Muscle layer of colon (tissue), 2 donors: ENCODE measurements around the gene BCKDHA.
"Not testable (repeated sequence)": the region's sequence is repeated elsewhere in the genome, so short reads cannot be mapped to it uniquely, and the experiment has no call there.

Experiments used
- H3K27ac ChIP-seq: one replicate; pipeline ENCODE4 v1.7.0; 2013; ENCODE audit warnings: low read depth, mild to moderate bottlenecking, low read length, moderate library complexity
- H3K27me3 ChIP-seq, 2 donors: one replicate each; pipeline ENCODE4 v1.7.0; 2013; ENCODE audit warnings: low read length in 2 of 2, mild to moderate bottlenecking in 2 of 2; ENCODE audit not compliant: insufficient read depth in 2 of 2, control insufficient read depth in 1 of 2
- H3K36me3 ChIP-seq: one replicate; pipeline ENCODE4 v1.7.0; 2013; ENCODE audit warnings: mild to moderate bottlenecking, low read length; ENCODE audit not compliant: insufficient read depth
- H3K4me1 ChIP-seq: one replicate; pipeline ENCODE4 v1.7.0; 2013; ENCODE audit warnings: mild to moderate bottlenecking, low read length; ENCODE audit not compliant: insufficient read depth
- H3K4me3 ChIP-seq, 2 donors: one replicate each; pipeline ENCODE4 v1.7.0; 2013; ENCODE audit warnings: low read length in 2 of 2, low read depth in 1 of 2, mild to moderate bottlenecking in 1 of 2, moderate library complexity in 1 of 2
- H3K9ac ChIP-seq: one replicate; pipeline ENCODE4 v1.7.0; 2013; ENCODE audit warnings: low read length
- H3K9me3 ChIP-seq: one replicate; pipeline ENCODE4 v1.7.0; 2013; ENCODE audit warnings: mild to moderate bottlenecking, low read length
- donor health status: abdominal sarcoma.
- donor health status: Adenocarcinoma of cecum.

BCKDHA gene

GRCh38 chr19:41430922-41431321, 33.3 kb downstream of the BCKDHA start:
- peaks cover 32% of the 10 kb centered on the region for H3K36me3 ChIP-seq
- H3K9ac ChIP-seq = no peak overlapping the region
- peaks cover 19% of the 10 kb centered on the region for H3K4me1 ChIP-seq
- no peak overlapping the region for H3K27ac ChIP-seq
- no peak overlapping the region for H3K4me3 ChIP-seq
- no peaks in the 10 kb centered on the region for H3K9me3 ChIP-seq
- H3K27me3 ChIP-seq = no peaks in the 10 kb centered on the region

- no peak overlapping the region for H3K9ac ChIP-seq
- H3K9me3 ChIP-seq = no peaks in the 10 kb centered on the region
- H3K27me3 ChIP-seq = no peaks in the 10 kb centered on the region
- H3K4me3 ChIP-seq = no peak overlapping the region
- H3K4me1 ChIP-seq = peaks cover 15% of the 10 kb centered on the region
- peaks cover 35% of the 10 kb centered on the region for H3K36me3 ChIP-seq
- no peak overlapping the region for H3K27ac ChIP-seq
Measured at GRCh38 chr19:41431426-41432386, 34.1 kb downstream of the BCKDHA start.

DNA sequence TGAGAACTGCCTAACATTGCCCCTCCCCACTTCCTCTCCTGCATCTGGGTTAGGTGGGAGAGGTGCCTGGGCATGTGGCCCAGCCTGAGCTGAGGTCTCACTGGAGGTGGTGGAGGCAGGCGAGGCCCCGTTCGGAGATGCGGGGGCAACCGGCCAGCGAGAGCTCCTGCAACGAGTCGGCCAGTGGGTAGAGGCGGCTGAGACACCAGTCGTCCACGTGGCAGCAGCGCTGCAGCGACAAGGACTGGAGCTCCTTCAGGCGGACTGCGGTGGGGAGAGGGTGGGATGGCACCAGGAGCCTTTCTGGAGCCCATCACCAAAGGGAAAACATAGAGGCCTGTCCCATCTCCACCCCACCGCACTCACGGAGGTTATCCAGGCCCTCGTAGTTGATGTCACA, 35.6 kb downstream of the BCKDHA start:
- Histone ChIP-seq H3K4me1 (peaks cover 5% of the 10 kb centered on the region), H3K27me3 (no peaks in the 10 kb centered on the region), H3K4me3 (no peak overlapping the region), H3K9me3 (no peaks in the 10 kb centered on the region), H3K36me3 (peaks cover 35% of the 10 kb centered on the region), H3K27ac (no peak overlapping the region), H3K9ac (no peak overlapping the region)

DNA sequence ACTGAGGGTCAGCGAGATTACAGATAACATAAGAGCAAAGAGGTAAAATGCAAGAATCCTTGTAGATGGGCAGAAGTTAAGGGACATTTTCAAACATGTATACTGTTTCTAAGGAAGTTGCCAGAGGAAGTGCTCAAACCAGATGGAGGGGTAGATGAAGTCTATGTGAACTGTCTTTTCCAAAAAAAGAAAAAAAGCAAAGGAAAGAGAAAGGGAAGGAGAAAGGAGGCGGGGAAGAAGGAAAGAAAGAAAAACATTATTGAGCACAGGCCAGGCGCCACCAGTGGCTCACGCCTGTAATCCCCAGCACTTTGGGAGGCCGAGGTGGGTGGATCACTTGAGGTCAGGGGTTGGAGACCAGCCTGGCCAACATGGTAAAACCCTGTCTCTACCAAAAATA, 36.8 kb downstream of the BCKDHA start:
- Histone ChIP-seq H3K36me3 (peaks cover 35% of the 10 kb centered on the region), H3K4me3 (no peak overlapping the region), H3K4me1 (peaks cover 9% of the 10 kb centered on the region), H3K27ac (no peak overlapping the region), H3K27me3 (no peaks in the 10 kb centered on the region), H3K9me3 (no peaks in the 10 kb centered on the region), H3K9ac (no peak overlapping the region)

GRCh38 chr19:41435376-41435775, 37.8 kb downstream of the BCKDHA start:
- Histone ChIP-seq H3K36me3 (peaks cover 35% of the 10 kb centered on the region), H3K4me1 (peaks cover 13% of the 10 kb centered on the region)
- H3K9me3 ChIP-seq, H3K4me3 ChIP-seq, H3K27me3 ChIP-seq, H3K27ac ChIP-seq, H3K9ac ChIP-seq: not testable (repeated sequence)

DNA sequence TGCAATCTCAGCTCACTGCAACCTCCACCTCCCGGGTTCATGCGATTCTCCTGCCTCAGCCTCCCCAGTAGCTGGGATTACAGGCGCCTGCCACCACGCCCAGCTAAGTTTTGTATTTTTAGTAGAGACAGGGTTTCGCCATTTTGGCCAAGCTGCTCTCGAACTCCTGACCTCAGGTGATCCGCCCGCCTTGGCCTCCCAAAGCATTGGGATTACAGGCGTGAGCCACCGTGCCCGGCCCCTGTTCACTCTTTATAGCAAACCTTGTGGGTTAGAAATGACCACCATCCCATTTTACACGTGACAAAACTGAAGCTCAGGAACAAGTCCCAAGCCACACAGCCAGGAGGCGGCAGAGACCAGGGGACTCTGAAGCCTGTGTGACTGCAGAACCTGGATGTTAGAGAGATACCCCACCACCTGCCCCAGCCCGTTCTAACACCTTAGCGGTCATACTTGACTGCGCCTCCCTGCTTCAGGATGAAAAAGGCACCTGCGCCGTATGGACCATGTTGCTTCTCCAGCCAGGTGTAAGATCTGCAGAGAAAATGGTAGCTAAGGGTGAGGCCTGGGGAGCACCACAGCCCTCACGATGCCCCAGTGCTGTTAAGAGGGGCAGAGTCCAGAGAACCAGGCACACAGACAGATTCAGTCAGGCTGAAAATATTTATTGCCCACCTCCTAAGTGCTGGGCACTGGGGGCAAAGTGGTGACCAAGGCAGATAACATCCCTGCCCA, 38.5 kb downstream of the BCKDHA start:
- H3K36me3 ChIP-seq = peaks cover 28% of the 10 kb centered on the region
- no peaks in the 10 kb centered on the region for H3K9me3 ChIP-seq
- no peaks in the 10 kb centered on the region for H3K27me3 ChIP-seq
- no peak overlapping the region for H3K4me3 ChIP-seq
- H3K9ac ChIP-seq = no peak overlapping the region
- H3K4me1 ChIP-seq = peaks cover 13% of the 10 kb centered on the region
- no peak overlapping the region for H3K27ac ChIP-seq

GRCh38 chr19:41436674-41436951, 39.0 kb downstream of the BCKDHA start:
- Histone ChIP-seq H3K36me3 (peaks cover 23% of the 10 kb centered on the region), H3K27ac (no peak overlapping the region)

DNA sequence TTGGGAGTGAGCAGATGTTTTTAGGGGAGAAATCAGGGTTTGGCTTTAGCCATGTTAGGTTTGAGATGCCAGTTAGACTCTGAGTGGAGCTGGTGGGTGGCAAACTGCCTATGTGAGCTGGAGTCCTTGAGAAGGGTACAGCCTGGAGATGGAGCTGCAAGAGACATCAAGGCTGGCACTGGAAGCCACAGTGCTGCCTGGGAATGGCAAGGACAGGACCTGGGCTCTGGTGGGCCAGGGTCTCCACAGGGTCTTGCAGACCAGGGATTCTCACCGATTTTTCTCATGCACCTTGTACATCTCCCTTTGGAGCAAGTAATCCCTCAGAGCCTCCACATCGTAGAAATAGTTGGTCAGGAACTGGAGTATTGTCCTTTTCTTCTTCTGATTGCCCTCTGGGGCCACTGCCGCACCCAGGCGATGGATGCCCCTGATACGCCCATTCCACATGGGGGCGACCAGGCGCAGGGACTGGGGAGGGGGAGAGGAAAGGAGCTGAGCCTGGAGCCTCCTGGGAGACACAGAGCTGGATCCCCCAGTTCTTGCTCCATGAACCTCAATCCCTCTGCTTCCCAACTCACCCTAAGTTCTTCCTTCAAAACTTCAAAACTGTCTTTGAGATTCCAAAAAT, 40.4 kb downstream of the BCKDHA start:
- no peak overlapping the region for H3K9ac ChIP-seq
- H3K4me3 ChIP-seq = no peak overlapping the region
- H3K27ac ChIP-seq = no peak overlapping the region
- peaks cover 9% of the 10 kb centered on the region for H3K36me3 ChIP-seq
- peaks cover 13% of the 10 kb centered on the region for H3K4me1 ChIP-seq
- H3K27me3 ChIP-seq = peaks cover 0 to 5% of the 10 kb centered on the region in 2 donors
- no peaks in the 10 kb centered on the region for H3K9me3 ChIP-seq

More at GRCh38 chr19:41436674-41436951, 39.0 kb downstream of the BCKDHA start:
- H3K4me3 ChIP-seq = no peak overlapping the region
- H3K9ac ChIP-seq = no peak overlapping the region
- no peaks in the 10 kb centered on the region for H3K9me3 ChIP-seq
- H3K4me1 ChIP-seq = peaks cover 13% of the 10 kb centered on the region
- H3K27me3 ChIP-seq = no peaks in the 10 kb centered on the region

DNA sequence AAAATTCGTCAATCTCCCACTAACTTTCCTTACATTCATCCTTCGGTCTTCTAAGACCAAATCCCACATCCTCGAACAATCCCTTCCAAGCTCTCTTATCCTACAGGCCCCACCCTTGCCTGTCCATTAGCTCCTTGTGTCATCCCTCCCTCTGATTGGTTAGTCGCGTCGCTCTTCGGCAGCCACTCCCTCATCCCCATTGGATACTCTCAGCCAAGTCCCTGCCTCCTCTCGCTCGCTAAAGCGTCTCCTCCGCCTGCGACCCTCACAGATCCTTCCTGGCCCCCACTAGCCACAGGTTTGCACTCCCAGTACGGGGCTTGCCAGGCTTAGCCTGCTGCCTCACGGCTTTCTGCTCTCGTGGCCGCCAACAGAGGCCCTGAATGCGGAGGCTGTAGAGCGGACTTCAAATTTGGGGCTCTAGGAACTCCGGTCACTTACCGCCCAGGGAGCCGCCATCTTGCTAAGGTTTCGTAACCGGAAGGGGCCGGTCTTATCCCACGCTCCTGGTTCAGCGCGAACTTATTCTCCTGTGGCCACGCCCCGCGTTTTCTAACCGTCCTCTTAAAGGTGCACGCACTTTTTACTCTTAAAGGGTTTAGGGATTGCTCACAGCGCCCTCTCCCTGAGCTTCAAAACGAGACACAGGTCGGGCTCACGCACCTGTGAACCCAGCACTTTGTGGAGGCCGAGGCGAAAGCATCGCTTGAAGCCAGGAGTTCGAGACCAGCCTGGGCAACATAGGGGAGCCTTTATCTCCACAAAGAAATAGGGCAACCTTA, 42.0 kb downstream of the BCKDHA start, which contains the start of gene DMAC2:
Gene DMAC2 (minus strand): TSS at position 472 of the 782 bp plus-strand sequence. CDS start 13 bp downstream, at position 459.
- H3K36me3 ChIP-seq = peaks cover 3% of the 10 kb centered on the region
- H3K9me3 ChIP-seq = no peaks in the 10 kb centered on the region
- peaks cover 0 to 5% of the 10 kb centered on the region in 2 donors for H3K27me3 ChIP-seq
- peak within 1 kb of the TSS; percentile 60 to 95 for H3K4me3 ChIP-seq
- H3K4me1 ChIP-seq = peaks cover 13% of the 10 kb centered on the region
- peak within 1 kb of the TSS; percentile 90 for H3K27ac ChIP-seq
- H3K9ac ChIP-seq = peak within 1 kb of the TSS; percentile 58

DNA sequence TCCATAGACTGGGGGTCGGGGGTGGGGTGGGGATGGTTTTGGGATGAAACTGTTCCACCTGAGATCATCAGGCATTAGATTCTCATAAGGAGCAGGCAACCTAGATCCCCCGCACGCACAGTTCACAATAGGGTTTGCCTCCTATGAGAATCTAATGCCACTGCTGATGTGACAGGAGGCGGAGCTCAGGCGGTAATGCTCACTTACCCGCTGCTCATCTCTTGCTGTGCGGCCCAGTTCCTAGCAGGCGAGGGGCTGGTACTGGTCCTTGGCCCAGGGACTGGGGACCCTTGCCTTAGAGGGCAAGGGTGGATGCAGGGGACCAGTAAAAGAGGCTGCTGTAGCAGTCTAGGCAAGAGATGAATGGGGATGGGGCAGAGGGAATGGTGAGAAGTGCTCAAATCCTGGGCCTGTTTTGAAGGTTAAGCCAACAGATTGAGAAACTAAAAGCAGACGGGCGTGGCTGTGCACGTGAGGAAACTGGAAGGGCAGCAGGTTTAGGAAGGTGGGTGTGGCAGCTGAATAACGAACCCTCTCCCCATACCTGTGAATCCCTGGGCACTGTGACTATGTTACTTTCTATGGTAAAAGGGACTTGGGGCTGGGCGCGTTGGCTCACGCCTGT, 43.8 kb downstream of the BCKDHA start:
- Histone ChIP-seq H3K36me3 (no peaks in the 10 kb centered on the region), H3K4me3 (no peak overlapping the region), H3K27me3 (peaks cover 0 to 5% of the 10 kb centered on the region in 2 donors), H3K9ac (no peak overlapping the region), H3K9me3 (no peaks in the 10 kb centered on the region), H3K4me1 (peaks cover 13% of the 10 kb centered on the region), H3K27ac (no peak overlapping the region)
